GM23248 (cell line): ENCODE data around the gene ENTPD5. TPM values are rescaled to one million over a fixed set of nuclear protein-coding genes. Genes with fewer than 3 reads are reported as not detected.
"Not testable (repeated sequence)": the region's sequence is repeated elsewhere in the genome, so short reads cannot be mapped to it uniquely, and the experiment has no call there.

ENCODE experiments used
- DNase-seq: peaks from one replicate; pipeline ENCODE4 v3.0.0-alpha.2; 2015
- H2AFZ ChIP-seq: fragments of 200-600 bp; sonication (generic); 2 replicates; pipeline ENCODE4 v1.6.1; 2016; ENCODE audit warnings: antibody characterized with exemption
- H3F3A ChIP-seq: fragments of 200-600 bp; sonication (generic); 2 replicates; pipeline ENCODE4 v1.6.1; 2016; ENCODE audit warnings: mild to moderate bottlenecking, antibody characterized with exemption, mixed run types; ENCODE audit not compliant: insufficient read depth
- H3K27ac ChIP-seq: fragments of 200-600 bp; sonication (generic); 2 replicates; pipeline ENCODE4 v1.5.1; 2016; ENCODE audit warnings: mild to moderate bottlenecking
- H3K27me3 ChIP-seq: fragments of 200-600 bp; sonication (generic); replicated peaks from 2 replicates; pipeline ENCODE4 v1.6.1; 2016; ENCODE audit warnings: mild to moderate bottlenecking; ENCODE audit not compliant: insufficient read depth
- H3K36me3 ChIP-seq: fragments of 200-600 bp; sonication (generic); 2 replicates; pipeline ENCODE4 v1.6.1; 2016; ENCODE audit warnings: low read depth, mild to moderate bottlenecking
- H3K4me1 ChIP-seq: fragments of 200-600 bp; sonication (generic); 2 replicates; pipeline ENCODE4 v1.6.1; 2016; ENCODE audit warnings: mild to moderate bottlenecking; ENCODE audit not compliant: insufficient read depth
- H3K4me2 ChIP-seq: fragments of 200-600 bp; sonication (generic); one replicate; pipeline ENCODE4 v1.6.1; 2016; ENCODE audit warnings: mild to moderate bottlenecking; ENCODE audit not compliant: unreplicated experiment
- H3K4me3 ChIP-seq: fragments of 200-600 bp; sonication (generic); 2 replicates; pipeline ENCODE4 v1.5.1; 2016; ENCODE audit warnings: mild to moderate bottlenecking
- H3K79me2 ChIP-seq: fragments of 200-600 bp; sonication (generic); 2 replicates; pipeline ENCODE4 v1.6.1; 2016; ENCODE audit warnings: mild to moderate bottlenecking; ENCODE audit not compliant: insufficient read depth
- H3K9ac ChIP-seq: fragments of 200-600 bp; sonication (generic); 2 replicates; pipeline ENCODE4 v1.6.1; 2016; ENCODE audit warnings: mild to moderate bottlenecking
- H3K9me2 ChIP-seq: fragments of 200-600 bp; sonication (generic); 2 replicates; pipeline ENCODE4 v1.6.1; 2016; ENCODE audit warnings: mixed run types, mild to moderate bottlenecking, moderate library complexity; ENCODE audit not compliant: insufficient read depth
- H3K9me3 ChIP-seq: fragments of 200-600 bp; sonication (generic); one replicate; pipeline ENCODE4 v1.6.1; 2017; ENCODE audit warnings: low read depth
- H4K20me1 ChIP-seq: fragments of 200-600 bp; sonication (generic); 2 replicates; pipeline ENCODE4 v1.6.0; 2016; ENCODE audit not compliant: insufficient read depth
- EZH2 ChIP-seq: fragments of 200-600 bp; sonication (generic); IDR thresholded peaks from 2 replicates; pipeline ENCODE4 v1.6.1; 2018; ENCODE audit warnings: antibody characterized with exemption, mild to moderate bottlenecking; ENCODE audit not compliant: insufficient read depth, poor library complexity, severe bottlenecking
- EZH2phosphoT487 ChIP-seq: fragments of 200-600 bp; sonication (generic); IDR thresholded peaks from 2 replicates; pipeline ENCODE4 v1.6.1; 2018; ENCODE audit warnings: antibody characterized with exemption, moderate library complexity, mild to moderate bottlenecking, low read depth; ENCODE audit not compliant: insufficient read depth
- WGBS, 2 experiments: methylation state at CpG; one replicate each; pipeline ENCODE4 v1.1.6; 2015 to 2017; ENCODE audit warnings: low lambda C conversion rate in 2 of 2, low coverage in 1 of 2; ENCODE audit errors: missing lambda C conversion rate in 2 of 2; 5-methylcytosine and 5-hydroxymethylcytosine counted together
- in situ Hi-C: fragments of 300-500 bp; cut with MboI; formaldehyde crosslinking; loops from 2 replicates; pipeline ENCODE4 v1.15.0; 2020
- polyA plus RNA-seq: library from polyadenylated mRNA; unstranded; fragments of >200 nt; fragmentation: Nextera tagmentation; extraction: Ambion mirVana; gene quantifications from 2 replicates; pipeline ENCODE4 v1.2.1, GENCODE V29; 2016
- total RNA-seq: library from RNA; depleted of rRNA; stranded (reverse); fragments of >200 nt; shearing (Covaris generic); gene quantifications from 2 replicates; pipeline ENCODE4 v1.2.3, GENCODE V29; 2014

The ENTPD5 gene
- total and polyA plus RNA-seq, 2 experiments from 2014 or later, result 10.4 to 11.5 TPM

DNA sequence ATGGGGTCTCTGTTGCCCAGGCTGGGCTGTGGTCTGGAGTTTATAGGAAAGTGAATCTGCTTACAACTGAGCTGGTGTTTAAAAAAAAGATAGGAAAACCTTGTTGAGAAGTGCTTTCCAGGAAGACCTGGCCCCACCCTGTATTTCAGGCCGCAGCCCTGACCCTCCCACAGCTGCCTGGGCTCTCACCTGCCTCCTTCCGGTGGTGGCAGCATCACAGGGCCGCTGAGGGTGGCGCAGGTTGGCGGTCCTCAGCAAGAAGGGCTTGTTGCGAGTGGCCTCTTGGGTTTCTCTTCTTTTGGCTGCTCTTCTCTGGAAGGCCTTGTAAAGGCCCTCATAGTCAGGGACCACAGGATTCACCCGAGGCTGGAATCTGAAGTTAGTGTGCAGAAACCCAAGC, 76.9 kb downstream of the ENTPD5 start:
- WGBS, 2 experiments, result 99% methylated on average over 7 of the region's 7 CpGs
- DNase-seq, result no peak
- no peak overlapping the region for H3K27ac ChIP-seq

DNA sequence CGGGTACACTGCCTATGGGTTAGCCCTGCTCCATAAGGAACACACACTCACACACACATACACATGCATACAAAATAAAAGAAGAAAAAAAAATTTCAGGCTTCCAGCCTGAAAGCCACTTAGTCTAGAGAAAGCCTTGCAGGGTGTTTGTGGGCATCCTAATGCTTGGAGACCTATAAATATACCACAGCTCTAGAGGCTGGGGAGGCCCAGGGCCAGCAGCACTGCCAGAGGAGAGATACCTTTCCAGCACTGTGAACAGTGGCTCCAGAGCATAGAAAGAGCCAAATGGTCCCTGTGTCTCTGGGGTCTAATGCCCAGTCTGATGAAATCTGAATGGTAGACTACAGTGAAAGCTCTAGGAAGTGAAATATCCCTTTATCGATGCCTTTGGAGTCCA, 82.1 kb downstream of the ENTPD5 start:
- H3F3A ChIP-seq, result peaks cover 21% of the 10 kb centered on the region
- no peak overlapping the region for H3K27ac ChIP-seq
- no peak overlapping the region for H3K4me2 ChIP-seq
- no peaks in the 10 kb centered on the region for H3K79me2 ChIP-seq
- H4K20me1 ChIP-seq, result no peaks in the 10 kb centered on the region
- H3K4me3 ChIP-seq, result no peak overlapping the region
- no peak overlapping the region for H2AFZ ChIP-seq
- no peaks in the 10 kb centered on the region for H3K9me3 ChIP-seq
- H3K9me2 ChIP-seq, result no peaks in the 10 kb centered on the region
- H3K27me3 ChIP-seq, result no peaks in the 10 kb centered on the region
- TF ChIP-seq EZH2phosphoT487 (no peak), EZH2 (no peak)
- H3K36me3 ChIP-seq, result peaks cover 35% of the 10 kb centered on the region
- H3K4me1 ChIP-seq, result no peaks in the 10 kb centered on the region
- no peak for DNase-seq
- no peak overlapping the region for H3K9ac ChIP-seq
- in situ Hi-C loops, result no loop called here
- 96 to 100% methylated on average over 2 of the region's 2 CpGs for WGBS, 2 experiments

More for the DNA sequence above, 76.9 kb downstream of the ENTPD5 start:
- Histone ChIP-seq H3K27me3 (no peaks in the 10 kb centered on the region), H3K4me2 (no peak overlapping the region), H3K4me3 (no peak overlapping the region), H3K9ac (no peak overlapping the region), H2AFZ (no peak overlapping the region), H3K36me3 (no peaks in the 10 kb centered on the region), H4K20me1 (no peaks in the 10 kb centered on the region), H3K79me2 (no peaks in the 10 kb centered on the region), H3K9me2 (no peaks in the 10 kb centered on the region), H3K4me1 (peaks cover 12% of the 10 kb centered on the region), H3F3A (peaks cover 20% of the 10 kb centered on the region), H3K9me3 (no peaks in the 10 kb centered on the region)
- no peak for TF ChIP-seq EZH2phosphoT487
- TF ChIP-seq EZH2, result no peak
- in situ Hi-C loops, result no loop called here

GRCh38 chr14:73936548-73936947, 82.5 kb downstream of the ENTPD5 start:
- H3K36me3 ChIP-seq, result peaks cover 40% of the 10 kb centered on the region
- TF ChIP-seq EZH2, result no peak
- no peak for TF ChIP-seq EZH2phosphoT487
- H3K9me2 ChIP-seq, result no peaks in the 10 kb centered on the region

DNA sequence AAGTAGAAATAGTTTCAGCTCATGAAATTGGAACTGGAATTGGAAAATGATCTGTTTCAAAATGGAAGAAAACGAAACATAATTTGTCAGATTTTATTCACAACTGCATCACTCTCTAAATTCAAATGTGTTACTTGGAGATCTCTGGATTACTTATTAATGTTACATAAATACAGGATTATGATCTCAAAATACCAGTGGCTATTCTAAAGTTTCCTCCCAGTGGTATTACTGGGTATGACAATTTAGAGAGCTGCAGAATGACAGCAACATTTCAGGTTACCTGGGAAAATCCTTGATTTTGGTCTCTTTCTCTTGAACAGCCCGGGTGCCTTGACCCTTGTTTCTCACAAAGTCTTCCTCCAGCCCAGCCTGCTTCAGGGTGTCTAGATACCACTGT, 83.4 kb downstream of the ENTPD5 start:
- Histone ChIP-seq H3K4me3 (no peak overlapping the region), H3K9me3 (no peaks in the 10 kb centered on the region), H3K9ac (no peak overlapping the region), H3K27ac (no peak overlapping the region), H3K27me3 (no peaks in the 10 kb centered on the region), H2AFZ (no peak overlapping the region), H4K20me1 (no peaks in the 10 kb centered on the region), H3K4me1 (no peaks in the 10 kb centered on the region), H3K9me2 (no peaks in the 10 kb centered on the region), H3K79me2 (peaks cover 1% of the 10 kb centered on the region; the same call in 1 of the 2 replicates), H3K36me3 (peaks cover 49% of the 10 kb centered on the region), H3F3A (peaks cover 24% of the 10 kb centered on the region), H3K4me2 (no peak overlapping the region)
- DNase-seq, result peak; percentile 46
- in situ Hi-C loops, result no loop called here
- TF ChIP-seq EZH2phosphoT487, result no peak
- TF ChIP-seq EZH2, result no peak
- WGBS, 2 experiments, result 95 to 97% methylated on average over 2 of the region's 2 CpGs

More at GRCh38 chr14:73936548-73936947, 82.5 kb downstream of the ENTPD5 start:
- Histone ChIP-seq H3K9me3 (no peaks in the 10 kb centered on the region), H3K4me2 (no peak overlapping the region), H3F3A (peaks cover 19% of the 10 kb centered on the region), H3K4me1 (no peaks in the 10 kb centered on the region), H3K9ac (no peak overlapping the region), H4K20me1 (no peaks in the 10 kb centered on the region), H3K4me3 (no peak overlapping the region), H3K27ac (no peak overlapping the region), H3K27me3 (no peaks in the 10 kb centered on the region), H2AFZ (no peak overlapping the region), H3K79me2 (no peaks in the 10 kb centered on the region)
- 95 to 100% methylated on average over 1 of the region's 1 CpG for WGBS, 2 experiments
- in situ Hi-C loops, result no loop called here
- DNase-seq, result no peak

DNA sequence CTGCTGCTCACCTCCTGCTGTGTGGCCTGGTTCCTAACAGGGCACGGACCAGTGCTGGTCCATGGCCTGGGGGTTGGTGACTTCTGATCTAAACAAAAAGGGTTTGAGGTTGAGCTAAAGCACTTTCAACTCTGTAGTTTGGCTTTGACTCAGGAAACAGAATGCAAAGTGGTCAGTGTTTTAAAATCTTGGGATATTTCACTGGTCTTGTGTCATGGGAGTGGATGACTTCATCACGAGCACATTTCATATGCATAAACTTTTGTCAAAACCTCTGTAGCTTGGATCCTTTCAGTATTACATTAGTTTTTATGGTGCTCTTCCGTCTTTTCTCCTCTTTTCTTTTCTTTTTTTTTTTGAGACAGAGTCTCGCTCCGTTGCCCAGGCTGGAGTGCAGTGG, 94.8 kb downstream of the ENTPD5 start:
- no peaks in the 10 kb centered on the region for H3K4me1 ChIP-seq

GRCh38 chr14:73919457-73919856, 99.6 kb downstream of the ENTPD5 start:
- DNase-seq, H2AFZ ChIP-seq, H4K20me1 ChIP-seq, H3F3A ChIP-seq, H3K4me1 ChIP-seq, in situ Hi-C loops, H3K4me2 ChIP-seq, H3K27me3 ChIP-seq, H3K9me2 ChIP-seq, H3K27ac ChIP-seq, H3K9me3 ChIP-seq, H3K9ac ChIP-seq, H3K4me3 ChIP-seq: not testable (repeated sequence)
- Histone ChIP-seq H3K36me3 (peaks cover 60% of the 10 kb centered on the region), H3K79me2 (peaks cover 62% of the 10 kb centered on the region)
- 92 to 96% methylated on average over 2 of the region's 2 CpGs for WGBS, 2 experiments

More for the DNA sequence above, 94.8 kb downstream of the ENTPD5 start:
- Histone ChIP-seq H2AFZ (no peak overlapping the region), H4K20me1 (no peaks in the 10 kb centered on the region), H3K79me2 (peaks cover 23% of the 10 kb centered on the region), H3K27me3 (no peaks in the 10 kb centered on the region), H3K9me2 (no peaks in the 10 kb centered on the region), H3K36me3 (peaks cover 91% of the 10 kb centered on the region), H3K9ac (no peak overlapping the region), H3K4me3 (no peak overlapping the region), H3K9me3 (no peaks in the 10 kb centered on the region), H3K27ac (no peak overlapping the region), H3K4me2 (no peak overlapping the region), H3F3A (peaks cover 9% of the 10 kb centered on the region; the same call in 1 of the 2 replicates)
- no peak for TF ChIP-seq EZH2phosphoT487
- no peak for TF ChIP-seq EZH2
- in situ Hi-C loops, result no loop called here
- 90 to 91% methylated on average over 5 of the region's 5 CpGs for WGBS, 2 experiments
- peak; percentile 9 for DNase-seq
